Vagina (tissue), 2 donors: ENCODE data around the gene MS4A15.

Experiments
- CTCF ChIP-seq, 3 experiments: fragments of 450-650 bp in 2 of 3; fragments of 200-600 bp in 1 of 3; sonication (generic) in 1 of 3; IDR thresholded peaks; one replicate each; pipeline ENCODE4 v1.5.1; 2017 to 2019; ENCODE audit warnings: antibody characterized with exemption in 3 of 3, mild to moderate bottlenecking in 2 of 3, moderate library complexity in 2 of 3
- POLR2A ChIP-seq, 2 donors: fragments of 450-650 bp; IDR thresholded peaks; one replicate each; pipeline ENCODE4 v1.6.1; 2017; ENCODE audit warnings: antibody characterized with exemption in 2 of 2, mild to moderate bottlenecking in 2 of 2, moderate library complexity in 2 of 2

GRCh38 chr11:60757231-60757800 is 649 bp downstream of the MS4A15 start:
- TF ChIP-seq CTCF (IDR thresholded peaks at IDR 0.05), result no peak
- TF ChIP-seq POLR2A (IDR thresholded peaks at IDR 0.05), result no peak
